Neuronal stem cell (in vitro differentiated cells): Measurements from ENCODE around the gene FBLN1.

Experiments used
- DNase-seq: peaks from one replicate; pipeline ENCODE4 v3.0.0-alpha.2; 2013; ENCODE audit warnings: low spot score
- H2AFZ ChIP-seq: one replicate; pipeline ENCODE4 v1.6.1; 2013; ENCODE audit warnings: mild to moderate bottlenecking, low read length, inconsistent platforms
- H2AK5ac ChIP-seq: 2 replicates; pipeline ENCODE4 v1.6.1; 2013; ENCODE audit warnings: low read depth, mild to moderate bottlenecking, inconsistent platforms, low read length, moderate library complexity, mixed read lengths
- H2BK120ac ChIP-seq: 2 replicates; pipeline ENCODE4 v1.6.1; 2013; ENCODE audit warnings: low read depth, mild to moderate bottlenecking, inconsistent platforms, low read length, moderate library complexity, mixed read lengths
- H2BK12ac ChIP-seq: one replicate; pipeline ENCODE4 v1.6.1; 2013; ENCODE audit warnings: low read length, inconsistent platforms
- H2BK15ac ChIP-seq: 2 replicates; pipeline ENCODE4 v1.6.1; 2013; ENCODE audit warnings: mild to moderate bottlenecking, low read length, inconsistent platforms, mixed read lengths
- H2BK5ac ChIP-seq: one replicate; pipeline ENCODE4 v1.6.1; 2013; ENCODE audit warnings: inconsistent platforms, mild to moderate bottlenecking, low read length, moderate library complexity
- H3K14ac ChIP-seq: one replicate; pipeline ENCODE4 v1.6.1; 2013; ENCODE audit warnings: low read length, inconsistent platforms
- H3K18ac ChIP-seq: 2 replicates; pipeline ENCODE4 v1.6.1; 2013; ENCODE audit warnings: low read length, inconsistent platforms
- H3K23ac ChIP-seq: 2 replicates; pipeline ENCODE4 v1.6.1; 2013; ENCODE audit warnings: low read depth, mild to moderate bottlenecking, mixed read lengths, low read length, inconsistent platforms; ENCODE audit not compliant: poor library complexity
- H3K27ac ChIP-seq: replicated peaks from 3 replicates; pipeline ENCODE4 v1.5.1; 2013; ENCODE audit warnings: low read length, inconsistent platforms
- H3K27me3 ChIP-seq, 3 experiments: 2 replicates each; pipeline ENCODE4 v1.6.1; 2013; ENCODE audit warnings: low read length in 3 of 3, mild to moderate bottlenecking in 2 of 3, inconsistent platforms in 1 of 3, low read depth in 1 of 3, mixed read lengths in 1 of 3, moderate library complexity in 1 of 3; ENCODE audit not compliant: control insufficient read depth in 3 of 3, insufficient read depth in 3 of 3
- H3K36me3 ChIP-seq, 2 donors: replicated peaks in 1 of 2; 2 replicates each; pipeline ENCODE4 v1.6.1; 2013; ENCODE audit warnings: low read length in 2 of 2; ENCODE audit not compliant: control insufficient read depth in 2 of 2, insufficient read depth in 2 of 2
- H3K4ac ChIP-seq: 2 replicates; pipeline ENCODE4 v1.6.1; 2013; ENCODE audit warnings: inconsistent platforms, mild to moderate bottlenecking, low read length, moderate library complexity
- H3K4me1 ChIP-seq, 2 donors: 1 replicate in 1 of 2; 2 replicates in 1 of 2; pipeline ENCODE4 v1.6.1; 2013; ENCODE audit warnings: low read length in 2 of 2, low read depth in 1 of 2; ENCODE audit not compliant: control insufficient read depth in 2 of 2, insufficient read depth in 1 of 2
- H3K4me2 ChIP-seq: one replicate; pipeline ENCODE4 v1.6.1; 2013; ENCODE audit warnings: mild to moderate bottlenecking, low read length, inconsistent platforms; ENCODE audit not compliant: insufficient read depth, poor library complexity, severe bottlenecking
- H3K4me3 ChIP-seq, 2 donors: 2 replicates each; pipeline ENCODE4 v1.5.1; 2013; ENCODE audit warnings: low read length in 2 of 2, mild to moderate bottlenecking in 2 of 2, inconsistent platforms in 1 of 2, moderate library complexity in 1 of 2
- H3K79me1 ChIP-seq: one replicate; pipeline ENCODE4 v1.6.1; 2013; ENCODE audit warnings: low read depth, mild to moderate bottlenecking, inconsistent platforms, low read length, moderate library complexity
- H3K9ac ChIP-seq: one replicate; pipeline ENCODE4 v1.6.1; 2013; ENCODE audit warnings: mild to moderate bottlenecking, low read depth, low read length, inconsistent platforms; ENCODE audit not compliant: poor library complexity
- H3K9me3 ChIP-seq, 2 donors: replicated peaks in 1 of 2; 2 replicates each; pipeline versions ENCODE3 to v1.6.1; 2013; ENCODE audit warnings: low read length in 2 of 2, mild to moderate bottlenecking in 2 of 2, inconsistent platforms in 1 of 2, low read depth in 1 of 2, mixed read lengths in 1 of 2, moderate library complexity in 1 of 2; ENCODE audit not compliant: control insufficient read depth in 2 of 2, insufficient read depth in 1 of 2
- H4K8ac ChIP-seq: one replicate; pipeline ENCODE4 v1.6.1; 2013; ENCODE audit warnings: low read depth, mild to moderate bottlenecking, inconsistent platforms, low read length, moderate library complexity
- H4K91ac ChIP-seq: one replicate; pipeline ENCODE4 v1.6.1; 2013; ENCODE audit warnings: low read length, low read depth, mild to moderate bottlenecking, inconsistent platforms; ENCODE audit not compliant: poor library complexity
- WGBS, 2 donors: extraction: QIAGEN DNeasy Blood & Tissue Kit; methylation state at CpG; one replicate each; pipeline ENCODE4 v1.1.7; 2013; ENCODE audit warnings: missing lambda C conversion rate in 2 of 2, mixed read lengths in 1 of 2; ENCODE audit not compliant: insufficient read length in 2 of 2, insufficient replicate concordance in 1 of 2; ENCODE audit errors: extremely low coverage in 2 of 2; 5-methylcytosine and 5-hydroxymethylcytosine counted together

Gene FBLN1

GRCh38 chr22:45626198-45626651 lies 123.5 kb downstream of the FBLN1 start:
- H3K4me2 ChIP-seq, result no peak overlapping the region
- no peak overlapping the region for H2AK5ac ChIP-seq
- H2BK5ac ChIP-seq, result peak overlapping the region; percentile 17
- no peak for DNase-seq
- H3K4me3 ChIP-seq, result no peak overlapping the region
- H3K23ac ChIP-seq, result no peak overlapping the region
- no peak overlapping the region for H2AFZ ChIP-seq
- no peaks in the 10 kb centered on the region for H3K79me1 ChIP-seq
- no peaks in the 10 kb centered on the region for H3K36me3 ChIP-seq
- no peak overlapping the region for H3K18ac ChIP-seq
- no peak overlapping the region for H4K91ac ChIP-seq
- H2BK15ac ChIP-seq, result no peak overlapping the region
- H3K4me1 ChIP-seq, result peaks cover 3% of the 10 kb centered on the region in 2 donors
- H3K9ac ChIP-seq, result no peak overlapping the region
- no peak overlapping the region for H3K27ac ChIP-seq
- WGBS, 2 donors, result no CpG with 5 or more reads among the region's 22 CpGs
- H2BK12ac ChIP-seq, result no peak overlapping the region
- H3K4ac ChIP-seq, result no peak overlapping the region
- H4K8ac ChIP-seq, result no peak overlapping the region
- H2BK120ac ChIP-seq, result no peak overlapping the region
- no peak overlapping the region for H3K14ac ChIP-seq
- H3K27me3 ChIP-seq, result peaks cover 0 to 31% (median 2%) of the 10 kb centered on the region in 3 experiments
- H3K9me3 ChIP-seq, result no peaks in the 10 kb centered on the region

GRCh38 chr22:45627489-45628233 lies 125.0 kb downstream of the FBLN1 start:
- no peak overlapping the region for H3K23ac ChIP-seq
- H2AK5ac ChIP-seq, result no peak overlapping the region
- no peak overlapping the region for H4K8ac ChIP-seq
- no peak overlapping the region for H4K91ac ChIP-seq
- no peak overlapping the region for H2AFZ ChIP-seq
- H3K27ac ChIP-seq, result no peak overlapping the region
- H3K4me3 ChIP-seq, result no peak overlapping the region
- DNase-seq, result no peak
- WGBS, 2 donors, result no CpG with 5 or more reads among the region's 22 CpGs
- H3K14ac ChIP-seq, result no peak overlapping the region
- H2BK120ac ChIP-seq, result no peak overlapping the region
- peaks cover 4 to 5% of the 10 kb centered on the region in 2 donors for H3K4me1 ChIP-seq
- no peak overlapping the region for H3K9ac ChIP-seq
- H2BK12ac ChIP-seq, result no peak overlapping the region
- H3K18ac ChIP-seq, result no peak overlapping the region
- no peak overlapping the region for H3K4me2 ChIP-seq
- H3K36me3 ChIP-seq, result no peaks in the 10 kb centered on the region
- H3K27me3 ChIP-seq, result peaks cover 0 to 38% (median 2%) of the 10 kb centered on the region in 3 experiments
- H3K79me1 ChIP-seq, result no peaks in the 10 kb centered on the region
- no peaks in the 10 kb centered on the region for H3K9me3 ChIP-seq
- H3K4ac ChIP-seq, result no peak overlapping the region
- H2BK5ac ChIP-seq, result no peak overlapping the region
- H2BK15ac ChIP-seq, result no peak overlapping the region

- no peak for DNase-seq
- Histone ChIP-seq H2AK5ac (no peak overlapping the region), H3K9ac (no peak overlapping the region), H3K4me1 (peaks cover 10 to 11% of the 10 kb centered on the region in 2 donors), H4K91ac (no peak overlapping the region), H3K18ac (no peak overlapping the region), H3K4ac (no peak overlapping the region), H3K36me3 (no peaks in the 10 kb centered on the region), H3K14ac (no peak overlapping the region), H3K27ac (no peak overlapping the region), H3K79me1 (no peaks in the 10 kb centered on the region), H2BK5ac (no peak overlapping the region), H3K9me3 (no peaks in the 10 kb centered on the region), H2BK120ac (no peak overlapping the region), H4K8ac (no peak overlapping the region), H3K4me3 (no peak overlapping the region), H3K4me2 (no peak overlapping the region), H2BK12ac (no peak overlapping the region), H2BK15ac (no peak overlapping the region), H2AFZ (no peak overlapping the region), H3K27me3 (peaks cover 0 to 46% (median 2%) of the 10 kb centered on the region in 3 experiments), H3K23ac (no peak overlapping the region)
- no CpG with 5 or more reads among the region's 5 CpGs for WGBS, 2 donors
Measured at GRCh38 chr22:45628515-45628914, 125.8 kb downstream of the FBLN1 start.

GRCh38 chr22:45629469-45630089 lies 126.9 kb downstream of the FBLN1 start:
- DNase-seq, result no peak
- no peak overlapping the region for H2BK5ac ChIP-seq
- WGBS, 2 donors, result no CpG with 5 or more reads among the region's 15 CpGs
- H3K4me3 ChIP-seq, result no peak overlapping the region
- H3K4me1 ChIP-seq, result peaks cover 10 to 11% of the 10 kb centered on the region in 2 donors
- peak overlapping the region; percentile 41 for H2AFZ ChIP-seq
- no peak overlapping the region for H2BK120ac ChIP-seq
- H2AK5ac ChIP-seq, result peak overlapping the region; percentile 6
- H2BK12ac ChIP-seq, result no peak overlapping the region
- H3K14ac ChIP-seq, result no peak overlapping the region
- no peak overlapping the region for H4K91ac ChIP-seq
- no peak overlapping the region for H3K4ac ChIP-seq
- H3K18ac ChIP-seq, result peak overlapping the region; percentile 52
- H3K23ac ChIP-seq, result no peak overlapping the region
- no peak overlapping the region for H3K4me2 ChIP-seq
- H3K27ac ChIP-seq, result no peak overlapping the region
- no peak overlapping the region for H2BK15ac ChIP-seq
- no peak overlapping the region for H3K9ac ChIP-seq
- H4K8ac ChIP-seq, result no peak overlapping the region
- no peaks in the 10 kb centered on the region for H3K9me3 ChIP-seq
- no peaks in the 10 kb centered on the region for H3K36me3 ChIP-seq
- H3K27me3 ChIP-seq, result peaks cover 0 to 51% (median 2%) of the 10 kb centered on the region in 3 experiments
- H3K79me1 ChIP-seq, result no peaks in the 10 kb centered on the region
